HepG2 (cell line): Measurements from ENCODE around the gene IL22. TPM values are rescaled to one million over a fixed set of nuclear protein-coding genes. Genes with fewer than 3 reads are reported as not detected.

Source experiments
- ATAC-seq: fragments of 200-7000 bp; cut with Tn5 transposase; 3 replicates; pipeline ENCODE4 v1.9.1; 2020; ENCODE audit warnings: mild to moderate bottlenecking, moderate library complexity
- BruUV-seq: library from RNA; stranded (reverse); fragments of 400-500 nt; replicated peaks from 2 replicates; lab custom pipeline; 2021; lab: Mats Ljungman, UMichigan
- CTCF ChIA-PET: fragments of 300-600 bp; formaldehyde crosslinking; extraction: SDS; loops from one replicate; lab custom pipeline; 2021; ENCODE audit warnings: low total read pairs, inconsistent platforms, low intra/inter-chr PET ratio; lab: Yijun Ruan, JAX
- POLR2A ChIA-PET: fragments of 350-600 bp; sonication (Branson Sonifier 250); formaldehyde crosslinking; loops from one replicate; lab custom pipeline; 2020; ENCODE audit warnings: antibody characterized with exemption, inconsistent platforms; lab: Yijun Ruan, JAX
- DNase-seq: peaks from one replicate; pipeline ENCODE4 v3.0.0-alpha.2; 2015; ENCODE audit warnings: low spot score
- FAIRE-seq: peaks from 3 replicates; lab custom pipeline; 2011; peaks lifted over from hg19 to GRCh38; lab: Jason Lieb, UNC
- H2AFZ ChIP-seq: one replicate; pipeline ENCODE4 v1.6.1; 2011; ENCODE audit warnings: low read length, inconsistent platforms
- H3K27ac ChIP-seq: fragments of 300-600 bp; 3 replicates; pipeline ENCODE4 v1.8.0; 2011; ENCODE audit warnings: mixed run types, mild to moderate bottlenecking, mixed read lengths, low read length, inconsistent platforms; ENCODE audit not compliant: insufficient read depth; ENCODE audit errors: extremely low read length
- H3K27me3 ChIP-seq, 2 experiments: fragments of 200-600 bp in 1 of 2; 2 replicates in 1 of 2; 3 replicates in 1 of 2; pipeline versions ENCODE4 v1.6.0 to v1.8.0; 2011; ENCODE audit warnings: low read length in 2 of 2, mild to moderate bottlenecking in 2 of 2, moderate library complexity in 2 of 2, inconsistent platforms in 1 of 2; ENCODE audit not compliant: insufficient read depth in 2 of 2, control insufficient read depth in 1 of 2
- H3K36me3 ChIP-seq, 2 experiments: fragments of 200-600 bp in 1 of 2; replicated peaks in 1 of 2; 2 replicates in 1 of 2; 3 replicates in 1 of 2; pipeline versions ENCODE4 v1.5.1 to v1.8.0; 2011; ENCODE audit warnings: low read length in 2 of 2, inconsistent platforms in 1 of 2; ENCODE audit not compliant: insufficient read depth in 2 of 2, control insufficient read depth in 1 of 2
- H3K4me1 ChIP-seq: 2 replicates; pipeline ENCODE4 v1.5.1; 2012; ENCODE audit warnings: low read length, inconsistent platforms; ENCODE audit not compliant: insufficient read depth
- H3K4me2 ChIP-seq: 2 replicates; pipeline ENCODE4 v1.6.0; 2011; ENCODE audit warnings: low read depth, low read length, inconsistent platforms
- H3K4me3 ChIP-seq, 3 experiments: fragments of 200-600 bp in 1 of 3; sonication (generic), shearing (Covaris generic) in 1 of 3; replicated peaks in 1 of 3; 2 replicates each; pipeline ENCODE4 v1.5.1; 2011 to 2016; ENCODE audit warnings: low read length in 3 of 3, inconsistent platforms in 2 of 3, low read depth in 2 of 3, mild to moderate bottlenecking in 2 of 3, control low read depth in 1 of 3, mixed read lengths in 1 of 3; ENCODE audit not compliant: insufficient read depth in 1 of 3
- H3K79me2 ChIP-seq: one replicate; pipeline ENCODE4 v1.6.1; 2011; ENCODE audit warnings: low read length, inconsistent platforms; ENCODE audit not compliant: insufficient read depth
- H3K9ac ChIP-seq: 2 replicates; pipeline ENCODE4 v1.6.0; 2011; ENCODE audit warnings: mild to moderate bottlenecking, low read depth, low read length, inconsistent platforms; ENCODE audit not compliant: insufficient read depth
- H3K9me3 ChIP-seq: 2 replicates; pipeline ENCODE4 v1.5.1; 2012; ENCODE audit warnings: mild to moderate bottlenecking, low read length
- H4K20me1 ChIP-seq: 2 replicates; pipeline ENCODE4 v1.6.0; 2011; ENCODE audit warnings: inconsistent platforms, mild to moderate bottlenecking, low read length, moderate library complexity; ENCODE audit not compliant: insufficient read depth
- AKAP8 ChIP-seq: sonication (generic); formaldehyde crosslinking; IDR thresholded peaks from 2 replicates; pipeline ENCODE4 v1.5.1; 2020; ENCODE audit warnings: mild to moderate bottlenecking, missing genetic modification reagents
- HIC2 ChIP-seq: sonication (generic); formaldehyde crosslinking; IDR thresholded peaks from 2 replicates; pipeline ENCODE4 v1.9.0; 2022; ENCODE audit warnings: low read depth, missing genetic modification reagents
- HNF4A ChIP-seq: sonication (generic); formaldehyde crosslinking; IDR thresholded peaks from 2 replicates; pipeline ENCODE4 v1.4.0; 2020; ENCODE audit warnings: missing genetic modification reagents
- MTA1 ChIP-seq: sonication (generic); formaldehyde crosslinking; IDR thresholded peaks from 2 replicates; pipeline ENCODE4 v1.4.0; 2020; ENCODE audit warnings: missing genetic modification reagents, mild to moderate bottlenecking, borderline replicate concordance
- NCOR1 ChIP-seq: fragments of 200-600 bp; sonication (generic); IDR thresholded peaks from 2 replicates; pipeline ENCODE4 v1.7.0; 2017; ENCODE audit warnings: antibody characterized with exemption, low read length, borderline replicate concordance
- RXRA ChIP-seq: sonication (generic); formaldehyde crosslinking; IDR thresholded peaks from 2 replicates; pipeline ENCODE4 v1.5.1; 2020; ENCODE audit warnings: missing genetic modification reagents
- TFDP1 ChIP-seq: IDR thresholded peaks from 2 replicates; pipeline ENCODE4 v1.6.1; 2016; ENCODE audit warnings: missing compliant biosample characterization, missing genetic modification reagents, borderline replicate concordance
- TRAFD1 ChIP-seq: sonication (generic); formaldehyde crosslinking; IDR thresholded peaks from 2 replicates; pipeline ENCODE4 v1.5.1; 2020; ENCODE audit warnings: missing genetic modification reagents, mild to moderate bottlenecking, borderline replicate concordance
- ZBTB2 ChIP-seq: sonication (generic); formaldehyde crosslinking; IDR thresholded peaks from 2 replicates; pipeline ENCODE4 v1.8.0; 2022; ENCODE audit warnings: low read depth, missing genetic modification reagents
- ZNF598 ChIP-seq: sonication (generic); formaldehyde crosslinking; IDR thresholded peaks from 2 replicates; pipeline ENCODE4 v1.5.1; 2020; ENCODE audit warnings: mild to moderate bottlenecking, missing genetic modification reagents, borderline replicate concordance
- ZNF615 ChIP-seq: sonication (generic); formaldehyde crosslinking; IDR thresholded peaks from 2 replicates; pipeline ENCODE4 v1.5.0; 2020; ENCODE audit warnings: mild to moderate bottlenecking, missing genetic modification reagents, borderline replicate concordance
- WGBS: methylation state at CpG from one replicate; pipeline ENCODE4 v1.1.6; 2017; ENCODE audit warnings: low lambda C conversion rate; 5-methylcytosine and 5-hydroxymethylcytosine counted together
- in situ Hi-C: cut with HindIII; loops from 2 replicates; pipeline ENCODE4 v1.10.0; 2017; ENCODE audit warnings: low pct_unique_long_range_greater_than_20kb; ENCODE audit not compliant: extremely low pct_ligation_motif_present
- intact Hi-C: fragments of 100-400 bp; cut with micrococcal nuclease; formaldehyde crosslinking; loops from one replicate; pipeline ENCODE4 v1.10.0; 2022; ENCODE audit not compliant: unreplicated experiment
- polyA plus RNA-seq, 8 experiments: library from polyadenylated mRNA; depleted of rRNA in 3 of 8; stranded (reverse) in 7 of 8; unstranded in 1 of 8; fragments of >200 nt; fragmentation: Illumina TruSeq in 4 of 8; extraction: Trizol in 4 of 8; gene quantifications; 2 replicates each; pipeline versions ENCODE4 v1.2.1 to v1.2.3, GENCODE V29; 2011 to 2016; ENCODE audit warnings: low read depth in 4 of 8, missing spikeins in 1 of 8, mixed read lengths in 1 of 8; ENCODE audit not compliant: insufficient read depth in 1 of 8
- total RNA-seq, 5 experiments: library from RNA; depleted of rRNA; stranded (reverse); fragments of >200 nt; fragmentation: Illumina TruSeq; extraction: Trizol; gene quantifications; 2 replicates each; pipeline ENCODE4 v1.2.3, GENCODE V29; 2016; ENCODE audit warnings: low read depth in 1 of 5

The IL22 gene
- total and polyA plus RNA-seq, 2 of the 13 experiments (the other 11 are each of a cell fraction or from before 2014, with no cell fraction given) = not detected

- H3K27ac ChIP-seq = no peak overlapping the region
- H3K9me3 ChIP-seq = no peaks in the 10 kb centered on the region
- intact Hi-C loops = no loop called here
- POLR2A ChIA-PET = no interaction called here
- H3K79me2 ChIP-seq = no peaks in the 10 kb centered on the region
- no peak for FAIRE-seq
- H3K36me3 ChIP-seq = no peaks in the 10 kb centered on the region
- H3K4me3 ChIP-seq = no peak overlapping the region
- no peaks in the 10 kb centered on the region for H4K20me1 ChIP-seq
- H3K4me2 ChIP-seq = no peak overlapping the region
- no peak overlapping the region for H3K9ac ChIP-seq
- WGBS = 23% methylated on average over 4 of the region's 5 CpGs
- no peaks in the 10 kb centered on the region for H3K4me1 ChIP-seq
- peak; percentile 5 for DNase-seq
- no peak overlapping the region for H2AFZ ChIP-seq
- CTCF ChIA-PET = no interaction called here
- no TSS peak for BruUV-seq
- 0 out of 5 replicates have a peak, but pooled peaks cover 0 to 2% of the 10 kb centered on the region in 2 experiments for H3K27me3 ChIP-seq
- no peak for ATAC-seq
- in situ Hi-C loops = no loop called here
- TF ChIP-seq ZNF615 (CRISPR knock-in tag) = no peak
- no peak for TF ChIP-seq AKAP8
- no peak for TF ChIP-seq ZNF598 (CRISPR knock-in tag)
- no peak for TF ChIP-seq ZBTB2 (CRISPR knock-in tag)
- TF ChIP-seq HNF4A (CRISPR knock-in tag) = no peak
- no peak for TF ChIP-seq HIC2 (CRISPR knock-in tag)
- no peak for TF ChIP-seq RXRA (CRISPR knock-in tag)
- no peak for TF ChIP-seq TFDP1
- TF ChIP-seq MTA1 (CRISPR knock-in tag) = no peak
- TF ChIP-seq NCOR1 = no peak
- no peak for TF ChIP-seq TRAFD1 (CRISPR knock-in tag)
Observed at GRCh38 chr12:68279227-68280054, 26.0 kb upstream of the IL22 start.
